ENCODE data around the gene TRMT1.
A peak's percentile ranks its signal among the peaks of the same experiment; 100 is the strongest.
"Not testable (repeated sequence)": the region's sequence is repeated elsewhere in the genome, so short reads cannot be mapped to it uniquely, and the experiment has no call there.

TRMT1 gene

GRCh38 chr19:13116282-13117175, at the start of gene TRMT1:
Gene TRMT1 (minus strand): TSS chr19:13116740. CDS start chr19:13116399, 341 bp downstream.
- peak; percentile 93 for DNase-seq

GRCh38 chr19:13166151-13166550, 49.6 kb upstream of the TRMT1 start:
- not testable (repeated sequence) for DNase-seq

GRCh38 chr19:13165162-13165997, 48.8 kb upstream of the TRMT1 start:
- no peak for DNase-seq

GRCh38 chr19:13164343-13165161, 48.0 kb upstream of the TRMT1 start:
- peak; percentile 86 for DNase-seq

GRCh38 chr19:13163609-13164342, 47.2 kb upstream of the TRMT1 start:
- DNase-seq: peak; percentile 85

GRCh38 chr19:13162724-13163608, 46.4 kb upstream of the TRMT1 start:
- peak; percentile 97 for DNase-seq

- no peak for DNase-seq
These were observed 44.0 kb upstream of the TRMT1 start for GRCh38 chr19:13160557-13160956.

GRCh38 chr19:13159713-13160112, 43.2 kb upstream of the TRMT1 start:
- no peak for DNase-seq

GRCh38 chr19:13155472-13156359, 39.2 kb upstream of the TRMT1 start:
- DNase-seq: peak; percentile 89

- DNase-seq: peak; percentile 81
These were observed 38.5 kb upstream of the TRMT1 start for GRCh38 chr19:13154911-13155471.

- DNase-seq: peak; percentile 92
These were observed 37.8 kb upstream of the TRMT1 start for GRCh38 chr19:13154241-13154778.

- DNase-seq: peak; percentile 73
These were observed 37.2 kb upstream of the TRMT1 start for GRCh38 chr19:13153569-13154240.

GRCh38 chr19:13152974-13153568, 36.5 kb upstream of the TRMT1 start:
- peak; percentile 97 for DNase-seq

- no peak for DNase-seq
These were observed 35.9 kb upstream of the TRMT1 start for GRCh38 chr19:13152356-13152973.

- peak; percentile 99 for DNase-seq
These were observed 35.2 kb upstream of the TRMT1 start for GRCh38 chr19:13151605-13152355.

- DNase-seq: peak; percentile 66
These were observed 34.5 kb upstream of the TRMT1 start for GRCh38 chr19:13150931-13151604.
